ENCODE results near the gene ULBP1. TPM values are rescaled to one million over a fixed set of nuclear protein-coding genes. Genes with fewer than 3 reads are reported as not detected.

The ULBP1 gene
- total RNA-seq, 1 donor from 2014 or later, result not detected

Other genes with a start within 250 kb of the ULBP1 start
- 15.1 TPM for gene LATS1, start 245.8 kb upstream of the ULBP1 start, total RNA-seq
- 17.2 TPM for gene NUP43, start 217.4 kb upstream of the ULBP1 start, total RNA-seq
- gene PCMT1, start 214.2 kb upstream of the ULBP1 start, total RNA-seq, result 63.7 TPM
- gene LRP11, start 99.6 kb upstream of the ULBP1 start, total RNA-seq, result 15.7 TPM
- 1.0 TPM for gene RAET1E, start 65.8 kb upstream of the ULBP1 start, total RNA-seq
- gene RAET1G, start 40.8 kb upstream of the ULBP1 start, total RNA-seq, result not detected
- gene ULBP2, start 21.9 kb upstream of the ULBP1 start, total RNA-seq, result not detected
- not detected for gene RAET1L, start 61.6 kb downstream of the ULBP1 start, total RNA-seq
- gene ULBP3, start 105.2 kb downstream of the ULBP1 start, total RNA-seq, result 1.0 TPM
- gene PPP1R14C, start 179.1 kb downstream of the ULBP1 start, total RNA-seq, result 14.1 TPM